GM12891 (cell line): ENCODE data around the gene DHX15.

Experiments used
- POLR2AphosphoS5 ChIP-seq: IDR thresholded peaks from 2 replicates; pipeline ENCODE4 v1.6.1; 2011; ENCODE audit warnings: low read depth, low read length, control low read depth
- TAF1 ChIP-seq: IDR thresholded peaks from 2 replicates; pipeline ENCODE4 v1.6.1; 2011; ENCODE audit warnings: low read depth, low read length, control low read depth

- peak; percentile 86 for TF ChIP-seq POLR2AphosphoS5
- peak; percentile 77; the same call in 1 of the 2 replicates for TF ChIP-seq TAF1
Measured at GRCh38 chr4:24584211-24584850, at the start of gene DHX15.
